GM19324 (cell line): ENCODE results near the gene ZBTB7C.
"Not testable (repeated sequence)": the region's sequence is repeated elsewhere in the genome, so short reads cannot be mapped to it uniquely, and the experiment has no call there.

Source experiments
- ATAC-seq: cut with Tn5 transposase; IDR thresholded peaks from one replicate; pipeline ENCODE4 v1.9.1; 2021; ENCODE audit warnings: mild to moderate bottlenecking, moderate library complexity; ENCODE audit not compliant: unreplicated experiment, low FRiP score

The ZBTB7C gene

DNA sequence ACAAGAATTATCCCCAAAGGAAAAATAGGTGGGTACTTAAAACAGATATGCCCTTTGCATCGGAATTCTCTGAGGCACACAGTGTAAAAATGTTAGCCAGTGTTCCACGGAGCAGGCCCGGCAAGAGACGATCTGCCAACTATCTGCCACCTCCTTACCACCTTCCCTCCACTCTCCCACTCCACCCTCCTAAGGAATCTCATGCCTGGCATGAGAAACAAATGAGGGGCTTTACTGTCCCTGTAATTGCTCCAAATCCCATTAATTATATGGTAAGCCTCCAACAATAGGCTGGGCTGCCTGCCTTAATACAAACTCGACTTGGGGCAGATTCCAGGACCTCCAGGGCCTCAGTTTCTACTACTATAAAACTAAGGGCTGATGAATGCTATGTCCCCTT lies 102.3 kb downstream of the ZBTB7C start:
- ATAC-seq, result no peak

DNA sequence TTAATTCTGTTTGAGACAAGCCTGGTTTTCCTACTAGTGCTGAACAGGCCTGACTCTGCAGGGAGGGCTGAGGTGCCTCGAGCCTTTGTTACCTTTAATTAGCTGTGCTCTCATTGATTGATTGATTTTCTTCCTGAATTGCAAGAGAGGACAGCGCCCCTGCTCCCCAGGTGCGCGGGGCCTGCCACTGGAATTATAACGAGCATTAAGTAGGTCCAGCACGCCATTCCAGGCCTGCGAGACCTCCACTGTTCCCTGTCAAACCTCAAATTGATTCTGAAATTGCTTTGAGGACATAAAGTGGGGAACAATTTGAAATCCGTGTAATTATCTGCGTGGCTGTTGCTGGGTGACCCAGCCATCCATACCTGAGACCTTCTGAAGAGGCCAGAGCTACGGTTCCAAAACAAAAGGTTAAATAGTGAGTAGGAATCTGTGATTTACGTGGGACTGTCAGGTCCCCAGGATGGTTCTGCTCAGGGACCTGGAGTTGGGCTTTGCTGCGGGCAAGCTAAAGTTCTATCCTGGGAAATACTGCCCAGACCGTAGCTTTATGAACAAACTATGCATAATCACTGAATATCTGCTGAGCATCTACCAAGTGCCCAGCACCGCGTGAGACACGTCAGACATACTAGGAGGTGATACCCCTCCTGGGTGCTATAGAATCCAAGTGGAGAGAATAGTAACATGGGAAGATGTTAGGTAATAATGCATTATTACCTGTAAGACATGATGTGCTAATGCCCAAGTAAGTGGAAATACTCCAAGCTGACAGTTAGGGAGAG lies 104.1 kb downstream of the ZBTB7C start:
- no peak for ATAC-seq

GRCh38 chr18:48303883-48304282 lies 105.3 kb downstream of the ZBTB7C start:
- no peak for ATAC-seq

- no peak for ATAC-seq
Observed at GRCh38 chr18:48302736-48303135, 106.4 kb downstream of the ZBTB7C start.

DNA sequence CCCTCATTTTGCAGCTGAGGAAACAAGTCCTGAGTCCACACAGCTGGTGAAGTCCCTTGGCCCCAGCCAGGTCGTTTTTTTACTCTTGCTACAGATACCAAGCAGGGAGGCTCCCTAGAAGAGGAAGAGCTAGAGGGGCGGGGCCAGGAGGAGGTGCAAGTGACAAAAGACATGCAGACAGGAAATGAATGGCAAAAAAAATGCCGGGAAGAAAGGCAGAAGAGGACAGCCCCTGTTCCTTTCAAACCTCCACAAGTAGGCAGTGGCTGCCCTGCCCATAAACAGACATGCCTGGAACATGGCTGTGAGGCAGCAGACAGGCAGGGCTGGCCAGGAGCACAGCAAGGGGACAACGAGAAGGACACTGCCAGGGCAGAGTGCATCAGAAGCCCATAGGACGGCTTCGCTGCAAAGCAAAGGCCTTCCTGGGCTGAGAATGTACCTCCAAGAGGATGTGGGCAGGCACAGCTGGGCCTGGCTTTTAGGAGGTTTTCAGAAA lies 108.7 kb downstream of the ZBTB7C start:
- ATAC-seq, result no peak

- no peak for ATAC-seq
Observed at GRCh38 chr18:48297139-48297538, 112.0 kb downstream of the ZBTB7C start.

DNA sequence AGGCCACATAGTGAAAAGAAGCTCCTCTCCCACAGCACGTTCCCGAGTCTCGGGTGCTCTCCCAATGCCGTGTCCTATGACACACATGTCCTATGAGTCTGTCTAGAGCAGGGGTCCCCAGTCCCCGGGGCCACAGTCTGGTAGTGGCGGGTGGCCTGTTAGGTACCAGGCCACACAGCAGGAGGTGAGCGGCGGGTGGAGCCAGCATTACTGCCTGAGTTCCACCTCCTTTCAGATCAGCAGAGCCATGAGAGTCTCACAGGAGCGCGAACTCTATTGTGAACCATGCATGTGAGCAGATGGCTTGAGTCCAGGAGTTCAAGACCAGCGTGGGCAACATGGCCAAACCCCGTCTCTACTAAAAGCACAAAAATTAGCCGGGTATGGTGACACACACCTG lies 112.6 kb downstream of the ZBTB7C start:
- no peak for ATAC-seq

DNA sequence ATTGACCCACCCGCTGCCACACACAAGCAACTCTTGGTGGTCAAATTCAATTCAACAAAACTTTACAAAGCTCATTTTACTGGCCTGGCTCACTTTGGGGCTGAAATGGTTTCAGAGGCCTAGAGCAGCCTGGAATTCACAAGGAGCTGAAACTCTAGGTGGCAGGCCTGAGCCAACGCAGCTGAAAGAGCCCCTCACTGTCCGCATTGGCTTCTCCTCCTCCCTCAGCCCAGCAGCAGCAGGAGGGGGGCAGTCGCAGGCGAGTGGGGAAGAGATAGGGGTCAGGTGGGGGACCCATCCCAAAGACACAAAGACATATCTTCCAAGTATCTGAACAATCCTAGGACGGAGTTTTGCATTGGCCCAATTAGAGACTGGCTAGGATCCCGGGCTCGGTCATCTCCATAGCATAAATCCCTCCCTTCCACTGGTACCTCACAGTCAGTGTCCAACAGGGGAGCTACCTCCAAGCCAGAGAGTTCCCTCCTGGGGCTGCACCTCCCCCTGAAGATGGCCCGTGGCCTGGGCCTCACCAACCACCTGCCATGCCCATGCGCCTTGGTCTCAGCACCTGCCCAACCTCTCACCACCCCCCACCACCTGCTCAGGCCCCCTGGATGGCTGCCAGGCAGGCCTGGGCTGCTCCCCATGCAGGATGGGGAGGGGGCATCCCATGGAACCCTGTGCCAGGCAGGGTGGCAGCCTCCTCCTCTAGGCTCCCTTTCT lies 113.4 kb downstream of the ZBTB7C start:
- no peak for ATAC-seq

- no peak for ATAC-seq
Observed at GRCh38 chr18:48294899-48295585, 114.1 kb downstream of the ZBTB7C start.

GRCh38 chr18:48293954-48294898 lies 115.0 kb downstream of the ZBTB7C start:
- no peak for ATAC-seq

GRCh38 chr18:48292782-48293424 lies 116.3 kb downstream of the ZBTB7C start:
- ATAC-seq, result no peak

DNA sequence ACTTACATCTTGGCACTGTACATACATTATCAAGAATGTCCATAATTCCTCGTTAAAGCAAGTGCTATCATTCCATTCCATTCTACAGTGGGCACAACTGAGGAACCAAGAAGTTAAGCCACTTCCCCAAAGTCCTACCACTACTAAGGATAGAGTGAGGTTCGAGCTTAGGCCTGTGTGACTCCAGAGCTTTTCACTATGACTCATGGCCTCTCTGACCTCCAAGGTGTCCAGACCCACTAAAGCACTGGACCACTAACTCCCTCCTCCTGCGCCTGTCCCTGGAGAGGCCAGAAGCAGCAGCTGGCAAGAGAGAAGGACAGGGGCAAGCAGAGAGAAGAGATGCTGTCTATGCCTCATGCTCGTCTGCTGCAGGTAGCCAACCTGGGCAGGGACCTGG lies 117.0 kb downstream of the ZBTB7C start:
- no peak for ATAC-seq

DNA sequence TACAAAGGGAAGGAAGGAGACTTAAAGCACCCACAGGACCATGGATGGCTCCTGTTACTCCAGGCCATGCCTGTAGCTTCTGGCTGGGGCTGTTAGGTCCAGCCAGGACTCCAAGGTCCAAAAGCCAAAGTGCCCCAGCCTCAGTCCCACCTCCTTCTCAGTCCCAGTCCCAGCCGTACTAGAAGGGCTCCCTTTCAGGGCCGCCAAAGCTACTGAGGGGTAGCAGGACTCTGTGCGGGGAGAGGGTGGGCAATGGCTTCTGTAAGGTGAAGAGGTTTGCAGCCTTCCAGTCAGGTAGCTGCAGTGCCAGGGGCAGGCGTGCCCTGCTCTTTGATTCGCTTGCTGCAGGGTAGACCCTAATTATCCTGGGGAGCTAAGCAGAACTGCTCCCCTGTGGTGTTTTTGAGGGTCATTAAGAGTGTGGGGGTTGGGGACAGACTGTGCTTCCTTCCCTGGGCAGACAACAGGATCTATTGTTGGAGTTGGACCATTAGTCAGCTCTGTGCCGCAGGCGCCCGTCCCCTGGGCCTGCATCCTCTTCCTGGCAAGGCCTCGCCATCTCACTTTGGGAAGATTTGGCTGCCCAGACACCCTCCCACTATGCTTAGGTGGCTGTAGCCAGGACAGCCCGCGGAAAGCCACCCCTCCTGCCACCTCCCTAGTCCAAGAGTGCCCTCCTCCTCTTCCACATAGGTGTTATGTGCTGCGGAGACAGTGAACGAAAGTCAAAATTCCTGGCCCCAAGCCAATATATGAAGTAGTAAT lies 118.8 kb downstream of the ZBTB7C start:
- ATAC-seq, result no peak

DNA sequence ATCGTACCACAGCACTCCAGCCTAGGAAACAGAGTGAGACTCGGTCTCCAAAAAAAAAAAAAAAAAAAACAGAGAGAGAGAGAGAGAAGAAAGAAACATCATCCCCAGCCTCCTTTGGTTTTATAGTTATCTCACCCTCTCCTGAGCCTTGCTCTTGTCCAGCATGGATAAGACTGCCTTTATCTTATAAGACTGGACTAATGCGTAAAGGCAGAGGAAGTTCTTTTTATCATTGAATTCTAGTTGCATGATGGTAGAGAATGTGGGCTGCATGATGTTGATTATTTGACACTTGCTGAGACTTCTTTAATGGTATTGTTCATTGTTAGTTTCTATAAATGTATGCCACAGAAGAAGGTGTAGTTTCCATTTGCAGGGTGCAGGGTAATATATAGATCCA lies 124.4 kb downstream of the ZBTB7C start:
- ATAC-seq, result no peak

DNA sequence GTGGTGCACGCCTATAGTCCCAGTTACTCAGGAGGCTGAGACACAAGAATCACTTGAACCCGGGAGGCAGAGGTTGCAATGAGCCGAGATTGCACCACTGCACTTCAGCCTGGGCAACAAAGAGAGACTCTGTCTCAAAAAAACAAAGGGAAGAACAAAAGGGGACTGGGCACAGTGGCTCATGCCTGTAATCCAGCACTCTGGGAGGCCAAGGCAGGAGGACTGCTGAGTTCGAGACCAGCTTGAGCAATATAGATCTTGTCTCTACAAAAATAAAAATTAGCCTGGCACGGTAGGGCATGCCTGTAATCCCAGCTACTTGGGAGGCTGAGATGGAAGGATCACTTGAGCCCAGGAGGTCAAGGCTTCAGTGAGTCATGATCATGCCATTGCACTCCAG lies 125.2 kb downstream of the ZBTB7C start:
- not testable (repeated sequence) for ATAC-seq

DNA sequence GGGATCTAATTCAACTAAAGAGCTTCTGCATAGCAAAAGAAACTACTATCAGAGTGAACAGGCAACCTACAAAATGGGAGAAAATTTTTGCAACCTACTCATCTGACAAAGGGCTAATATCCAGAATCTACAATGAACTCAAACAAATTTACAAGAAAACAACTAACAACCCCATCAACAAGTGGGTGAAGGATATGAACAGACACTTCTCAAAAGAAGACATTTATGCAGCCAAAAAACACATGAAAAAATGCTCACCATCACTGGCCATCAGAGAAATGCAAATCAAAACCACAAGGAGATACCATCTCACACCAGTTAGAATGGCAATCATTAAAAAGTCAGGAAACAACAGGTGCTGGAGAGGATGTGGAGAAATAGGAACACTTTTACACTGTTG lies 127.7 kb downstream of the ZBTB7C start:
- ATAC-seq, result not testable (repeated sequence)

DNA sequence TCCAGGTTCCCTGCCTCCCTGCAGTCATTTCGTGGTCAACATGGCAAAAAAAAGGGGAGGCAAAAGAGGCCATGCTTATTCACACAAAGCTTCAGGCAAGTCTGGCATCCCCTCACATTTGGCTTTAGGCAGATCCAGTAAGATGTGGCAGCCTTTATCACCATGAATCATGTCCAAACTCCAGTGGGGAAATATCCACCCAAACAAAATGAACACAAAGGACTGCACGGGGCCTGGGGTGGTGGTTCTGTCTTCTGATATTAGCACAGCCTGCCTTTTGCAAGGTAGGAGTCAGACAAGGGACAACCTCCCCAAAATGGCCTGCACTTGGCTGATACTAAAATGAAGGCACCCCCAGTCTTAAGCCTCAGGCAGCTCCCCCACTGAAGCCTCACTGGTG lies 129.9 kb downstream of the ZBTB7C start:
- no peak for ATAC-seq

- no peak for ATAC-seq
Observed at GRCh38 chr18:48278081-48278480, 131.1 kb downstream of the ZBTB7C start.

- ATAC-seq, result no peak
Observed at GRCh38 chr18:48274301-48274700, 134.9 kb downstream of the ZBTB7C start.
